ENCODE measurements around the gene NGEF. TPM values are rescaled to one million over a fixed set of nuclear protein-coding genes. Genes with fewer than 3 reads are reported as not detected.
"Not testable (repeated sequence)": the region's sequence is repeated elsewhere in the genome, so short reads cannot be mapped to it uniquely, and the experiment has no call there.

NGEF gene, protein sequence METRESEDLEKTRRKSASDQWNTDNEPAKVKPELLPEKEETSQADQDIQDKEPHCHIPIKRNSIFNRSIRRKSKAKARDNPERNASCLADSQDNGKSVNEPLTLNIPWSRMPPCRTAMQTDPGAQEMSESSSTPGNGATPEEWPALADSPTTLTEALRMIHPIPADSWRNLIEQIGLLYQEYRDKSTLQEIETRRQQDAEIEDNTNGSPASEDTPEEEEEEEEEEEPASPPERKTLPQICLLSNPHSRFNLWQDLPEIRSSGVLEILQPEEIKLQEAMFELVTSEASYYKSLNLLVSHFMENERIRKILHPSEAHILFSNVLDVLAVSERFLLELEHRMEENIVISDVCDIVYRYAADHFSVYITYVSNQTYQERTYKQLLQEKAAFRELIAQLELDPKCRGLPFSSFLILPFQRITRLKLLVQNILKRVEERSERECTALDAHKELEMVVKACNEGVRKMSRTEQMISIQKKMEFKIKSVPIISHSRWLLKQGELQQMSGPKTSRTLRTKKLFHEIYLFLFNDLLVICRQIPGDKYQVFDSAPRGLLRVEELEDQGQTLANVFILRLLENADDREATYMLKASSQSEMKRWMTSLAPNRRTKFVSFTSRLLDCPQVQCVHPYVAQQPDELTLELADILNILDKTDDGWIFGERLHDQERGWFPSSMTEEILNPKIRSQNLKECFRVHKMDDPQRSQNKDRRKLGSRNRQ
- total RNA-seq: not detected in 2 replicates

- intact Hi-C loops (cut with micrococcal nuclease): loop anchor here (5.0 kb wide), 1 partner anchor 826 kb away; no protein-coding TSS in a partner anchor
Observed at GRCh38 chr2:233013027-233013461, at the start of gene NGEF. Gene NGEF, minus strand, starts transcription at chr2:233013256. Its CDS starts 38,366 bp downstream, at chr2:232974890.

- intact Hi-C loops (cut with micrococcal nuclease): loop anchor here (5.0 kb wide), 1 partner anchor 1280 kb away; the partner anchor contains the start of gene PDE6D
Observed at GRCh38 chr2:233062451-233062850, 49.4 kb upstream of the NGEF start.

DNA sequence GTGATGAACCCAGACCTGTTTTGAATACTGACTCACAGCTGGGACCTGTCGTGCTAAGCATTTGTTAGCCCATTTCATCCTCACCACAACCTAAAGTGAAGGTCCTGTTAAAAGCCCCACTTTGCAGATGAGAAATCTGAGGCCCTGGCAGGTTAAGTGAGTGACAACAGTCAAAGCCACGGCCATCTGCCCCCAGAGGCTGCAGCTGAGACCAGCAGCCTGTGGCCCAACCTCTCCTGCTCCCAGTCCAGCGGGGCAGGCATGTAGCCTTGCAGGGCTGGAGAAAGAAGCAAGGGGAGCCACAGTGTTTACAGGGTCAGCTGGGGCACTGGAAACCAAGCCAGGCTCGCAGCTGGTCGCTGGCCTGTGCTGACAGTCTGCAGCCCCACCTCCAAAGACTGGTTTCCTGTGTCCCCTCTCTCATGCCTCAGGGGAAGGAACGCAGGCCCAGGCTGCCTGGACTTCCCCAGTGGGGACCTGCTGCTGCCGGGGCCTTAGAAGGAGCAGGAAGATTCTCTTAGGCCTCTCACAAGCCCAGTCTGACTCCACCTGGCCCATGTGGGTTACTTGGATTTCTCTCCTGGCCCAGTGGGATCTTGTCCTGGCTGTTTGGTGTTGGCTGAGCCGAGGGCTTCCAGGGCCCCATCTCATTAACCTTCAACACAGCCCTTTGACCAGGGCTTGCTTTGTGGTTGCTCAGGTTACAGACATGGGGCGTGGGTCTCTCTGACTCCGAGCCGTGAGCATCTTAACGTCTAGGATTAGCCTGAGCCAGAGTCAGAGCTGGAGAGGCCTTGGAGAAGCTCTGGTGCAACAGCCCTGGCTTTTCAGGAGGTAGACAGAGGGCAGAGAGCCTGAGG, 48.8 kb upstream of the NGEF start:
- intact Hi-C loops (cut with micrococcal nuclease): loop anchor here (1.0 to 5.0 kb wide), 7 partner anchors 8 to 1280 kb away; partner anchors contain the start of genes GIGYF2 and PDE6D

- intact Hi-C loops (cut with micrococcal nuclease): loop anchor here (1.0 to 5.0 kb wide), 11 partner anchors 9 to 1279 kb away; partner anchors contain the start of genes ATG16L1, EIF4E2, GIGYF2 and PDE6D
Observed at GRCh38 chr2:233060980-233061590, 48.0 kb upstream of the NGEF start.

GRCh38 chr2:233060501-233060979, 47.5 kb upstream of the NGEF start:
- intact Hi-C loops (cut with micrococcal nuclease): loop anchor here (1.0 to 5.0 kb wide), 7 partner anchors 16 to 1278 kb away; partner anchors contain the start of genes ATG16L1, EIF4E2, GIGYF2 and PDE6D

GRCh38 chr2:233059797-233060500, 46.9 kb upstream of the NGEF start, which contains the start of gene INPP5D:
Gene INPP5D, plus strand, starts transcription at chr2:233060342. Its CDS starts 137 bp downstream, at chr2:233060479.
- intact Hi-C loops (cut with micrococcal nuclease): loop anchor here (1.0 to 5.0 kb wide), 7 partner anchors 16 to 1278 kb away; partner anchors contain the start of genes ATG16L1, EIF4E2, GIGYF2 and PDE6D

DNA sequence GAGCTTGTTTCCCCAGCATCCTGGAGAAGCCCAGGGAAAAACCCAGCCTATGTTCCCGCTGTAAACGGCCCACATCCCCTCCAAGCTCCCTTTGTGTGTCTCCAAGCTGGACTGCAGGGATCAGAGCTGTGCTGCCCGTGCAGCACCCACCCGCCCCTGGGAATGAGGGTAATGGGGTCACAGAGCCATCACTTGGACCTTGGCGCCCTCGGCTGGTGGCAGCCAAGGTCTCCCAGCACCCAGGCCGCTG, 46.4 kb upstream of the NGEF start:
- intact Hi-C loops (cut with micrococcal nuclease): no loop called here

GRCh38 chr2:233058717-233059546, 45.9 kb upstream of the NGEF start:
- intact Hi-C loops (cut with micrococcal nuclease): no loop called here

DNA sequence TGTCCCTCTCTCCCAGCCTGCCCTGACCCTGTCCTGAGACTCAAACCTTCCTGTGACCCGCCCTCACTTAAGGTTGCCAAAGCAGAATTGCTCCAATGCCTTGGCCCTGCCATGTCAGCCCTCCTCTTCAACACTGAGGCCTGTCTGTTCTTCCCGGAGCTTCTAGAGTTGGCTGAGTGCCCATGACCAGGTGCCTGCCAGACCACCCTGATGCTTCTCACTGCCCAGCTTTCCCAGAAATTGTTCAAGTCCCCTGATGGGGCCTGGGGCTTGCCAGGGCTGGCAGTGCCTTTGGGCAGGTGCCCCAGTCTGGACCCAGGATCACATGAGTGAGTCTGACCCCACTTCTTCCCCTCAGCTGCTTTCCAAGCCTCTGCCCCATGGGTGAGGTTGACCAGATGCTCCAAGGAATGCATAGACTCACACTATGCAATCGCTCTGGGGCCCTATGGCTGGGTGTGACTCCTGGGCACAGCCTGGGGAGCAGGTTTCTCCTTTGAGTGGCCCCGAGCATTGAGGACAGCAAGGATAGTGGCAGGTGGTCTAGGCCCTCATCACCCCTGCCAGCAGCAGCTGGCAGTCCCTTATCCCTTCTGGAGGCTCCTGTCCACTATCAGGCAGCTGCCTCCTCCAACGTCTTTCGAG, 44.0 kb upstream of the NGEF start:
- intact Hi-C loops (cut with micrococcal nuclease): no loop called here

DNA sequence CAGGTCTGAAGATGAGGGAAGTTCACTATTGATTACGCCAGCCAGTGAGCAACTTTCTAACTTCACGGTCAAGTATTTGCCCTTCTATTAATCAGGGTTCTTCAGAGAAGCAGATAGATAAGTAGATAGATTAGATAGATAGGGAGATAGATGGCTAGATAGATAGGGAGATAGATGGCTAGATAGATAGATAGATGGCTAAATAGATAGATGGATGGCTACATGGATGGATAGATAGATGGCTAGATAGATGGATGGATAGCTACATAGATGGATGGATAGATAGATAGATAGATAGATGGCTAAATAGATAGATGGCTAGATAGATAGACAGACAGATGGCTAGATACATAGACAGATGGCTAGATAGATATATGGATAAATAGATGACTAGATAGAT, 42.3 kb upstream of the NGEF start:
- intact Hi-C loops (cut with micrococcal nuclease): no loop called here

- intact Hi-C loops (cut with micrococcal nuclease): loop anchor here (1.0 kb wide), 3 partner anchors 201 to 448 kb away; no protein-coding TSS in a partner anchor
Observed at GRCh38 chr2:233053928-233054784, 41.1 kb upstream of the NGEF start.

GRCh38 chr2:233052517-233052916, 39.5 kb upstream of the NGEF start:
- intact Hi-C loops (cut with micrococcal nuclease): not testable (repeated sequence)

DNA sequence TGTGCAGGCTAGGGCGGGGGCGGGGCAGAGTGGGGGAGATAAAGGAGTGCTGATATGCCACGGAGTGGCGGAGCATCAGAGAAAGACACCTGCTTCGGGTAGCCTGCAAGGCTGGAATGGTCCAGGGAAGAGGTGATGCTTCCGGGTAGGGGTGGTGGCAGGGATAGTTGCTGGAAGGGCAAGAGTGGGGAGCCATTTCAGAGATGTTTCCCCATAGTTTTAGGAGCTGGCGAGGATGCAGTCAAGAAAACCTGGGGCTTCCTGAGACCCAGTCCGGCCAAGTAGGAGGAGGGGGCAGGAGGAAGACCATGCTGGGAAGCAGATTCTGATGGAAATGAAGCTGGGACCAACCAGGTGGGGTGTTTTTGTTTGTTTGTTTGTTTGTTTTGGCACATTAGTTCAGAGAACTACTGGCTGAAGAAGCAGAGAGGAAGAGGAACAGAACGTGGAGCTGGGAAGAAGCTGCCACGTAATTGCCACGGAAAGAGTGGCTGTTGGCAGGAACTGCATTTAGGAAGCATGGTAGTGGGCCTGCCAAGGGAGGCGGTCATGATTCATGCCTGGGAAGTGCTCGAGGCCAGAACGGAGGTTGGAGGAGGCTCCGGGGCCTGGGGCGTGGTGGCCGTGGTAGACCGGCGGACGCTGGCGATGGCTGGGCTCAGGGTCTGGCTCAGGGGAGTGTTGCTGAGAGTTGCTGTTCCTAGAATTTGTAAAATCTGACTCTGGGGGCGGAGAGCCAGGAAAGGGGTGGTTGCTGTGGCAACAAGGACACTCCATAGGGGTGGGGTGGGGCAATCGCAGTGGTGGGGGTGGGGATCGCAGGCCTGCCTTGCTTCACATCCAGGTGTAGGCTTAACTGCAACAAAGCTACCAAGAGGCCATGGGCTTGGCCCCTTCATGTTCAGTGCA, 38.4 kb upstream of the NGEF start:
- intact Hi-C loops (cut with micrococcal nuclease): no loop called here

GRCh38 chr2:233049194-233049761, 36.2 kb upstream of the NGEF start:
- intact Hi-C loops (cut with micrococcal nuclease): no loop called here

GRCh38 chr2:233048569-233049193, 35.6 kb upstream of the NGEF start:
- intact Hi-C loops (cut with micrococcal nuclease): no loop called here

- intact Hi-C loops (cut with micrococcal nuclease): no loop called here
Observed at GRCh38 chr2:233047667-233048066, 34.6 kb upstream of the NGEF start.

All from T-helper 1 cell treated with Interleukin-12 subunit alpha and Interleukin-12 subunit beta and Interleukin-4 antibody, amounts not matched to agents 30 ng/mL and 1 ng/mL, for 36 hours (primary cell).